ENCODE data around the gene STAB1.

- TF ChIP-seq EZH2 (IDR thresholded peaks at IDR 0.05; ENCODE audit: insufficient read depth, poor library complexity, severe bottlenecking) = no peak
- no peak for TF ChIP-seq EZH2phosphoT487 (IDR thresholded peaks at IDR 0.05; ENCODE audit: insufficient read depth, low read depth)
Measured at GRCh38 chr3:52489453-52489852, 5.7 kb upstream of the STAB1 start.
